Esophagus muscularis mucosa (tissue), 3 donors: Measurements from ENCODE around the gene FGFR2.

Experiments
- POLR2AphosphoS5 ChIP-seq, 2 donors: sonication (generic); formaldehyde crosslinking; IDR thresholded peaks; one replicate each; pipeline ENCODE4 v1.6.1; 2017; ENCODE audit warnings: antibody characterized with exemption in 2 of 2
- TF ChIP-seq, protein P1 (sequence below), 3 experiments: fragments of 200-600 bp in 2 of 3; fragments of 450-650 bp in 1 of 3; sonication (generic) in 2 of 3; IDR thresholded peaks; one replicate each; pipeline ENCODE4 v1.5.1; 2017 to 2019; ENCODE audit warnings: antibody characterized with exemption in 3 of 3, mild to moderate bottlenecking in 2 of 3, moderate library complexity in 1 of 3

DNA sequence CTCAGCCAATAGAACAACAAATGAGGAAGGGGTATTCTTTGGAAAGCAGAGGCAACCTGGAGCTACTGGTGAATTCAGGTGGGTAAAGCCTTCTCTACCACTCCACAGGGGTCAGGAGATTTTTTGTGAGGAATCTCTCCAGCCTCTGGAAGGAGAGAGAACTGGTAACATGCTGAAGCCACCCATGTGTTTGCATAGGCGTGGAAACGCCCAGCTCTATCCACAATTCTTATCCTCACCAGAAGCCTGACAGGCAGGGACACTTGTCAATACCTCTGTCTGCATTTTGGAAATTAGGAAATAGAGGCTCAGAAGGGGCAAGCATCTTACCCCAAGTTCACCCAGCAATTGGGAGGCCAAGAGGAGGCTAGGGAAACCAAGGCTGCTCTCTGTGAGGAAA lies 133.7 kb downstream of the FGFR2 start:
- TF ChIP-seq, protein P1, sequence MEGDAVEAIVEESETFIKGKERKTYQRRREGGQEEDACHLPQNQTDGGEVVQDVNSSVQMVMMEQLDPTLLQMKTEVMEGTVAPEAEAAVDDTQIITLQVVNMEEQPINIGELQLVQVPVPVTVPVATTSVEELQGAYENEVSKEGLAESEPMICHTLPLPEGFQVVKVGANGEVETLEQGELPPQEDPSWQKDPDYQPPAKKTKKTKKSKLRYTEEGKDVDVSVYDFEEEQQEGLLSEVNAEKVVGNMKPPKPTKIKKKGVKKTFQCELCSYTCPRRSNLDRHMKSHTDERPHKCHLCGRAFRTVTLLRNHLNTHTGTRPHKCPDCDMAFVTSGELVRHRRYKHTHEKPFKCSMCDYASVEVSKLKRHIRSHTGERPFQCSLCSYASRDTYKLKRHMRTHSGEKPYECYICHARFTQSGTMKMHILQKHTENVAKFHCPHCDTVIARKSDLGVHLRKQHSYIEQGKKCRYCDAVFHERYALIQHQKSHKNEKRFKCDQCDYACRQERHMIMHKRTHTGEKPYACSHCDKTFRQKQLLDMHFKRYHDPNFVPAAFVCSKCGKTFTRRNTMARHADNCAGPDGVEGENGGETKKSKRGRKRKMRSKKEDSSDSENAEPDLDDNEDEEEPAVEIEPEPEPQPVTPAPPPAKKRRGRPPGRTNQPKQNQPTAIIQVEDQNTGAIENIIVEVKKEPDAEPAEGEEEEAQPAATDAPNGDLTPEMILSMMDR (IDR thresholded peaks at IDR 0.05): no peak
- no peak for TF ChIP-seq POLR2AphosphoS5 (IDR thresholded peaks at IDR 0.05)
